Subcutaneous abdominal adipose tissue (tissue), 5 donors: ENCODE data around the gene CRABP1.

Source experiments
- H3K27ac ChIP-seq: one replicate; pipeline ENCODE4 v1.7.0; 2013; ENCODE audit warnings: low read depth, mild to moderate bottlenecking, inconsistent platforms, low read length, moderate library complexity
- H3K27me3 ChIP-seq, 5 donors: one replicate each; pipeline ENCODE4 v1.7.0; 2013; ENCODE audit warnings: low read length in 5 of 5, inconsistent platforms in 1 of 5; ENCODE audit not compliant: control insufficient read depth in 5 of 5, insufficient read depth in 4 of 5
- H3K36me3 ChIP-seq, 5 donors: one replicate each; pipeline ENCODE4 v1.7.0; 2013; ENCODE audit warnings: low read length in 5 of 5; ENCODE audit not compliant: control insufficient read depth in 5 of 5, insufficient read depth in 5 of 5
- H3K4me1 ChIP-seq, 5 donors: one replicate each; pipeline ENCODE4 v1.7.0; 2013; ENCODE audit warnings: low read length in 5 of 5, mild to moderate bottlenecking in 3 of 5, moderate library complexity in 1 of 5; ENCODE audit not compliant: control insufficient read depth in 5 of 5, insufficient read depth in 5 of 5
- H3K4me3 ChIP-seq, 5 donors: one replicate each; pipeline ENCODE4 v1.7.0; 2013; ENCODE audit warnings: low read length in 5 of 5, low read depth in 1 of 5
- H3K9ac ChIP-seq, 5 donors: one replicate each; pipeline ENCODE4 v1.7.0; 2013; ENCODE audit warnings: low read length in 5 of 5, mild to moderate bottlenecking in 4 of 5, moderate library complexity in 3 of 5
- H3K9me3 ChIP-seq, 5 donors: one replicate each; pipeline ENCODE4 v1.7.0; 2013; ENCODE audit warnings: low read length in 5 of 5; ENCODE audit not compliant: control insufficient read depth in 5 of 5
- donor health status: healthy.
- donor health status: healthy.
- donor health status: healthy.
- donor health status: healthy.
- donor health status: healthy.

Gene CRABP1

GRCh38 chr15:78343276-78344060 is 3.3 kb downstream of the CRABP1 start:
- Histone ChIP-seq H3K4me3 (no peak overlapping the region), H3K9ac (no peak overlapping the region), H3K27me3 (peaks cover 23 to 42% (median 34%) of the 10 kb centered on the region in 5 donors), H3K9me3 (no peaks in the 10 kb centered on the region), H3K36me3 (no peaks in the 10 kb centered on the region), H3K27ac (no peak overlapping the region), H3K4me1 (peaks cover 0 to 13% (median 9%) of the 10 kb centered on the region in 5 donors)

- H3K27me3 ChIP-seq = peaks cover 9 to 23% (median 18%) of the 10 kb centered on the region in 5 donors
- H3K4me3 ChIP-seq = no peak overlapping the region
- H3K4me1 ChIP-seq = peaks cover 0 to 9% (median 4%) of the 10 kb centered on the region in 5 donors
- no peaks in the 10 kb centered on the region for H3K9me3 ChIP-seq
- H3K36me3 ChIP-seq = no peaks in the 10 kb centered on the region
- H3K9ac ChIP-seq = no peak overlapping the region
- no peak overlapping the region for H3K27ac ChIP-seq
These were observed 5.4 kb downstream of the CRABP1 start for GRCh38 chr15:78345396-78346125.

GRCh38 chr15:78347586-78348543 is 7.7 kb downstream of the CRABP1 start:
- no peaks in the 10 kb centered on the region for H3K9me3 ChIP-seq
- H3K27ac ChIP-seq = no peak overlapping the region
- peaks cover 0 to 5% (median 0%) of the 10 kb centered on the region in 5 donors for H3K27me3 ChIP-seq

GRCh38 chr15:78350058-78350457 is 9.9 kb downstream of the CRABP1 start:
- peaks cover 0 to 4% (median 0%) of the 10 kb centered on the region in 5 donors for H3K4me1 ChIP-seq
- peaks cover 0 to 5% (median 0%) of the 10 kb centered on the region in 5 donors for H3K27me3 ChIP-seq
- H3K9ac ChIP-seq = no peak overlapping the region

More at GRCh38 chr15:78347586-78348543, 7.7 kb downstream of the CRABP1 start:
- H3K9ac ChIP-seq = no peak overlapping the region
- H3K36me3 ChIP-seq = no peaks in the 10 kb centered on the region
- no peak overlapping the region for H3K4me3 ChIP-seq
- peaks cover 0 to 4% (median 0%) of the 10 kb centered on the region in 5 donors for H3K4me1 ChIP-seq

DNA sequence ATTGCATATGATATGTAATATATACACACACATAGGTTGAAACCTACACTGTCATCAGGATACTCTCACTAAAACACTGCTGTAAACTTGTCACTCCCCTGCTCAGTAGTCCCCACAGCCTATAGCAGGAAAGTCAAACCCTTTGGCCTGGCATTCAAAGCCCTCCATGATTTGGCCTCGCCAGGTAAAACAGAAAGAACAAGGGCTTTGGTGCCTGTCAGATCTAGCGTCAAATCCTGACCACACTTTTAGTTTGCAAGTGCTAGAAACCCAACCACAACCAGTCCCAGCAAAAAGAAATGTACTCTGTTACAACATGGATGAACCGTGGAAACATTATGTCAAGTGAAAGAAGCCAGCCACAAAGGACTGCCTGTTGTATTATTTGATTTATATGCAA is 11.4 kb downstream of the CRABP1 start:
- Histone ChIP-seq H3K4me3 (no peak overlapping the region), H3K9ac (no peak overlapping the region), H3K36me3 (no peaks in the 10 kb centered on the region), H3K9me3 (no peaks in the 10 kb centered on the region), H3K27ac (no peak overlapping the region), H3K27me3 (peaks cover 0 to 5% (median 0%) of the 10 kb centered on the region in 5 donors), H3K4me1 (peaks cover 0 to 4% (median 0%) of the 10 kb centered on the region in 5 donors)

More at GRCh38 chr15:78350058-78350457, 9.9 kb downstream of the CRABP1 start:
- no peaks in the 10 kb centered on the region for H3K36me3 ChIP-seq
- no peak overlapping the region for H3K27ac ChIP-seq
- no peaks in the 10 kb centered on the region for H3K9me3 ChIP-seq
- no peak overlapping the region for H3K4me3 ChIP-seq

GRCh38 chr15:78353093-78353492 is 12.9 kb downstream of the CRABP1 start:
- H3K9ac ChIP-seq = no peak overlapping the region
- H3K9me3 ChIP-seq = no peaks in the 10 kb centered on the region
- no peak overlapping the region for H3K27ac ChIP-seq
- peaks cover 0 to under 1% (median 0%) of the 10 kb centered on the region in 5 donors for H3K4me1 ChIP-seq
- H3K36me3 ChIP-seq = no peaks in the 10 kb centered on the region
- peaks cover 0 to 3% (median 2%) of the 10 kb centered on the region in 5 donors for H3K27me3 ChIP-seq
- H3K4me3 ChIP-seq = no peak overlapping the region

- Histone ChIP-seq H3K27me3 (peaks cover 0 to 3% (median 2%) of the 10 kb centered on the region in 5 donors), H3K9ac (no peak overlapping the region), H3K36me3 (no peaks in the 10 kb centered on the region), H3K9me3 (no peaks in the 10 kb centered on the region), H3K4me1 (no peaks in the 10 kb centered on the region), H3K4me3 (no peak overlapping the region), H3K27ac (no peak overlapping the region)
These were observed 15.0 kb downstream of the CRABP1 start for GRCh38 chr15:78355177-78355576.

DNA sequence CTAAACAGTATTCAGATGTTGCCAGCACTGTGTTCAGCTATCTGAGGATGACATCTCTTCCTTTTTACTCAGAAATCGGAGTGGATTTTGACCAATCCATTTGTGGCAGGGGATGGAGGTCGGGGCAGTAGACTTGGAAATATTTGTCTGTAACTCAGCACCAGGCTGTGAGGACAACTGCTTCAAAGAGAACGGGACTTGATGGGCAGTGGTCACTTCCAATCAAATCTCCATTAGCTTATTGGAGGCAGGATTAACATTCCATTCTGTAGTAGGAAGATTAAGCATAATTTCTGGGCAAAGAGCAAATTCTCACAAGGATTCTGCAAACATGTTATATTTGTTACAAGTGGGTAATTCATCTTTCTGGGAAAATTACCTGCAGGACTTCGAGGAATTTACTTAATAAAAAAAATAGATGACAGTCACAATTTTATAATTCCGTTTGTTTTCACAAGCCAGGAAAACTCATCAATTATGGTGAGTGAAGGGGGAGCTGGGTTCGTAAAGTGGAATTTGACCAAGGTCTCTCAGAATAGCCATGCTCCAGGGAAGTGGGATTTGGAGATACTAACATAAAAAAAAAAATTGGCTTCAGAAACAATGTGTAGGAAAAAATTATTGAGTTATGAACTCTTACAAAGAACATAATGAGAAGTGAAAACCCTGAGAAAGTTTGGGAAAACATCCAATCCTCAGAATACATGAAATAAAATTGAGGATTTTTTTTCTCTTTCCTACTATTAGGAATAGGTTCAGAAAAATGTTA is 18.1 kb downstream of the CRABP1 start:
- H3K27ac ChIP-seq = no peak overlapping the region
- no peak overlapping the region for H3K9ac ChIP-seq
- H3K4me3 ChIP-seq = no peak overlapping the region
- peaks cover 0 to 2% (median 0%) of the 10 kb centered on the region in 5 donors for H3K4me1 ChIP-seq
- no peaks in the 10 kb centered on the region for H3K36me3 ChIP-seq
- peaks cover 0 to 6% (median 3%) of the 10 kb centered on the region in 5 donors for H3K27me3 ChIP-seq
- H3K9me3 ChIP-seq = no peaks in the 10 kb centered on the region
